ENCODE data around the gene PIP4K2A. TPM values are rescaled to one million over a fixed set of nuclear protein-coding genes. Genes with fewer than 3 reads are reported as not detected.

PIP4K2A gene
- polyA plus RNA-seq, 2 donors, result 4.0 to 6.1 TPM

GRCh38 chr10:22677333-22677732 lies 37.0 kb downstream of the PIP4K2A start:
- H3K4me1 ChIP-seq (ENCODE audit: control insufficient read depth in 2 of 2, insufficient read depth in 2 of 2, low read length in 1 of 2), result no peaks in the 10 kb centered on the region
- H3K4me3 ChIP-seq (ENCODE audit: low read depth in 1 of 2, low read length in 2 of 2), result no peak overlapping the region
- no peaks in the 10 kb centered on the region for H3K9me3 ChIP-seq (ENCODE audit: control insufficient read depth in 2 of 2, insufficient read depth in 1 of 2, low read depth in 1 of 2, low read length in 1 of 2)
- H3K27me3 ChIP-seq (ENCODE audit: control insufficient read depth in 1 of 2, insufficient read depth in 2 of 2, low read length in 2 of 2), result no peaks in the 10 kb centered on the region
- H3K27ac ChIP-seq (ENCODE audit: low read depth in 2 of 2, low read length in 1 of 2), result no peak overlapping the region
- 82 to 93% methylated on average over 5 of the region's 5 CpGs for WGBS, 2 donors
- H3K36me3 ChIP-seq (ENCODE audit: control insufficient read depth in 2 of 2, insufficient read depth in 2 of 2, low read length in 1 of 2), result no peaks in the 10 kb centered on the region

GRCh38 chr10:22676435-22676834 lies 37.9 kb downstream of the PIP4K2A start:
- 96 to 97% methylated on average over 1 of the region's 1 CpG for WGBS, 2 donors
- Histone ChIP-seq H3K9me3 (ENCODE audit: control insufficient read depth in 2 of 2, insufficient read depth in 1 of 2, low read depth in 1 of 2, low read length in 1 of 2) (no peaks in the 10 kb centered on the region), H3K4me1 (ENCODE audit: control insufficient read depth in 2 of 2, insufficient read depth in 2 of 2, low read length in 1 of 2) (no peaks in the 10 kb centered on the region)

DNA sequence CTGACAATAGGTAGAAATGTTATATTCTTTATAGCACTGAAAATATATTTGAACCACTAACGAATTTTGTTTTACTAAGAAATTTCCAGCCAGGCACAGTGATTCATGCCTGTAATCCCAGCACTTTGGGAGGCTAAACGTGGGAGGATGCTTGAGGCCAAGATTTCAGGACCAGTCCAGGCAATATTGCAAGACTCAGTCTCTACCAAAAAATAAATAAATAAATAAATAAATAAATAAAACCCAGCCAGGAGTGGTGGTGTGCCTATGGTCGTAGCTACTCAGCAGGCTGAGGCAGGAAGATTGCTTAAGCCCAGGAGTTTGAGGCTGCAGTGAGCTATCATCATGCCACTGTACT lies 39.8 kb downstream of the PIP4K2A start:
- Histone ChIP-seq H3K4me3 (ENCODE audit: low read depth in 1 of 2, low read length in 2 of 2) (no peak overlapping the region), H3K27me3 (ENCODE audit: control insufficient read depth in 1 of 2, insufficient read depth in 2 of 2, low read length in 2 of 2) (no peaks in the 10 kb centered on the region), H3K9me3 (ENCODE audit: control insufficient read depth in 2 of 2, insufficient read depth in 1 of 2, low read depth in 1 of 2, low read length in 1 of 2) (no peaks in the 10 kb centered on the region), H3K27ac (ENCODE audit: low read depth in 2 of 2, low read length in 1 of 2) (no peak overlapping the region), H3K4me1 (ENCODE audit: control insufficient read depth in 2 of 2, insufficient read depth in 2 of 2, low read length in 1 of 2) (no peaks in the 10 kb centered on the region), H3K36me3 (ENCODE audit: control insufficient read depth in 2 of 2, insufficient read depth in 2 of 2, low read length in 1 of 2) (no peaks in the 10 kb centered on the region)
- 49 to 70% methylated on average over 3 of the region's 3 CpGs for WGBS, 2 donors

More at GRCh38 chr10:22676435-22676834, 37.9 kb downstream of the PIP4K2A start:
- Histone ChIP-seq H3K27ac (ENCODE audit: low read depth in 2 of 2, low read length in 1 of 2) (no peak overlapping the region), H3K27me3 (ENCODE audit: control insufficient read depth in 1 of 2, insufficient read depth in 2 of 2, low read length in 2 of 2) (no peaks in the 10 kb centered on the region), H3K36me3 (ENCODE audit: control insufficient read depth in 2 of 2, insufficient read depth in 2 of 2, low read length in 1 of 2) (no peaks in the 10 kb centered on the region), H3K4me3 (ENCODE audit: low read depth in 1 of 2, low read length in 2 of 2) (no peak overlapping the region)

DNA sequence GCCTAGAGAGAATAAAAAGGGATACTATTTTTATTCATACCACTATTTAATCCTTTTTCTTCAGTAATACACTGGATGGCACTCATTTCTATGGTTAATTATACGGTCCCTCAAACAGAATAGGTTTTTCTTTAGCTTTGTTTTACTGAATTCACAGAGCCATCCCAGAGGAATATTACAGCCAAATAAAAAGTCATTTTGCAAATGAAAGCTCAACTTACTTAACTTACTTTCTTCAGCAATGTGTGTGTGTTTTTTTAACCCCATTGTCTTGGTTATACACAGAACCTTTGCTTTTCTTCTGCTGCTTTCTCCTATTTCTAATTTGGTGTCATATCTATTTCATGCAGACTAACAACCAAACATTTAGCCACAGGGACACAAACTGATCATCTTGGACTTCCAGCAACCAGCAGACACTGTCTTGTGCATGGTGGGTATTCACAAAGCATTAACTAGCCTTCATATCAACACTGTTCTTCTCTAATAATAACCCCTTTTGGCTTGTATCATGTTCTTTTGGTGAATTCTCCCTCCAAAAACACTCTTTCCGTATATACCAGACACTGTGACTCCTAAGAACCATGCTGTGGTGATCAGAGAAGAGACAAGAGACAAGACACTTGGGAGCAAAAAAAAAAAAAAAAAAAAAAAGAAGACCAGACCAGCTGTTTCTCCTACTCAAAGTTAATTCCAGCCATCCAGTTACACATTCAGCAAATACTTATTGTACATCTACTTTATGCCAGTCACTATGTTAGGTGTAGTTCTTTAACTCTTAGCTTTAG lies 40.4 kb downstream of the PIP4K2A start:
- Histone ChIP-seq H3K27ac (ENCODE audit: low read depth in 2 of 2, low read length in 1 of 2) (no peak overlapping the region), H3K4me3 (ENCODE audit: low read depth in 1 of 2, low read length in 2 of 2) (no peak overlapping the region), H3K36me3 (ENCODE audit: control insufficient read depth in 2 of 2, insufficient read depth in 2 of 2, low read length in 1 of 2) (no peaks in the 10 kb centered on the region), H3K27me3 (ENCODE audit: control insufficient read depth in 1 of 2, insufficient read depth in 2 of 2, low read length in 2 of 2) (no peaks in the 10 kb centered on the region), H3K9me3 (ENCODE audit: control insufficient read depth in 2 of 2, insufficient read depth in 1 of 2, low read depth in 1 of 2, low read length in 1 of 2) (no peaks in the 10 kb centered on the region), H3K4me1 (ENCODE audit: control insufficient read depth in 2 of 2, insufficient read depth in 2 of 2, low read length in 1 of 2) (no peaks in the 10 kb centered on the region)
- WGBS, 2 donors, result 79 to 86% methylated on average over 2 of the region's 2 CpGs

DNA sequence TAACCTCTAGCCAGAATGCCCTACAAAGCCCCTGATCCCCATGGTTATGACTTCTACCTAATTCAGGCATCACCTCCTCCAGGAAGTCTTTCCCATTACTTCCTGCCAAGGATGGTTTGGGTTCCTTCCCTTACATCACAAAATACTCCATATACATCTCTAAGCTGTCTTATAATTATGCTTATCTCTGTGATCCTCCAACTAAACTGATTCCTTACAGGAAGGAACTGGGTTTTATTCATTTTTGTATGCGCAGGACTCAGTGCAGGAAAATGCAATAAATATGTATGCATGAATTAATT lies 41.3 kb downstream of the PIP4K2A start:
- 88 to 91% methylated on average over 1 of the region's 1 CpG for WGBS, 2 donors
- no peaks in the 10 kb centered on the region for H3K9me3 ChIP-seq (ENCODE audit: control insufficient read depth in 2 of 2, insufficient read depth in 1 of 2, low read depth in 1 of 2, low read length in 1 of 2)
- no peaks in the 10 kb centered on the region for H3K4me1 ChIP-seq (ENCODE audit: control insufficient read depth in 2 of 2, insufficient read depth in 2 of 2, low read length in 1 of 2)
- no peaks in the 10 kb centered on the region for H3K36me3 ChIP-seq (ENCODE audit: control insufficient read depth in 2 of 2, insufficient read depth in 2 of 2, low read length in 1 of 2)
- no peaks in the 10 kb centered on the region for H3K27me3 ChIP-seq (ENCODE audit: control insufficient read depth in 1 of 2, insufficient read depth in 2 of 2, low read length in 2 of 2)
- H3K27ac ChIP-seq (ENCODE audit: low read depth in 2 of 2, low read length in 1 of 2), result no peak overlapping the region
- H3K4me3 ChIP-seq (ENCODE audit: low read depth in 1 of 2, low read length in 2 of 2), result no peak overlapping the region

DNA sequence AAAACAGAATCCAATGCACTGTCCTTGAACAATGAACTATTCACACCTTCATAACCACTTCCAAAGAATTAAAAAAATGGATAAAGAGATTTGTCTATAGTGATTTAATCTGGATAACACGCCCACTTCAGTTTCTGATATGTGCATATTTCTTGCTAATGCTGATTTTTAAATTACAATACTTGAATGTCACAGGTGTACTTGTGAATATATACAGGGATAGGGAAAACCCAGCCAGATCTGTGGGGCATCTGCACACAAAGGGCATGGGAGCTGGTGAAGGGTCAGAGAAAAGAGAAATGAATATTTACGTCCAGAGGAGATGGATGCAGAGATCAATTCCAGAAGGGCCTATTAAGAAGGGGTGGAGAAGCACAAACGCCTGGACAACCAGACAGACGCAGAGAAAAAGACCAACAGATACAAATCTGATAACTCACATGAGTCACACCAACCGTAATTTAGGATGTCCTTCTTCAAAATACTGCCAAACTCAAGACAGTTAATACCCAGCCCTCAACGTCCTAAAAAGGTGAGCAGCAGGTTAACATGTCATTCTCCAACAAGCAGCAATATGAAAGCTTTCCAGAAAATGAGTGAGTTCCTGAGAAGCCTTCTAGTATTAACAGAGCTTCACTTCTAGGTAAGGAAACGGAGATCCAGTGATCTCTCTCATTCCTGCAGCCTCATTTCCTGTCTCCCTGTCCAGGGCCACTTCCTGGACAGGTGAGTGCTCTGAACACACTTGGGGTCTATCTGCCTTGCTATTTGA lies 41.9 kb downstream of the PIP4K2A start:
- Histone ChIP-seq H3K4me3 (ENCODE audit: low read depth in 1 of 2, low read length in 2 of 2) (no peak overlapping the region), H3K9me3 (ENCODE audit: control insufficient read depth in 2 of 2, insufficient read depth in 1 of 2, low read depth in 1 of 2, low read length in 1 of 2) (no peaks in the 10 kb centered on the region), H3K4me1 (ENCODE audit: control insufficient read depth in 2 of 2, insufficient read depth in 2 of 2, low read length in 1 of 2) (no peaks in the 10 kb centered on the region), H3K27ac (ENCODE audit: low read depth in 2 of 2, low read length in 1 of 2) (no peak overlapping the region), H3K27me3 (ENCODE audit: control insufficient read depth in 1 of 2, insufficient read depth in 2 of 2, low read length in 2 of 2) (no peaks in the 10 kb centered on the region), H3K36me3 (ENCODE audit: control insufficient read depth in 2 of 2, insufficient read depth in 2 of 2, low read length in 1 of 2) (no peaks in the 10 kb centered on the region)
- 69 to 74% methylated on average over 7 of the region's 7 CpGs for WGBS, 2 donors

DNA sequence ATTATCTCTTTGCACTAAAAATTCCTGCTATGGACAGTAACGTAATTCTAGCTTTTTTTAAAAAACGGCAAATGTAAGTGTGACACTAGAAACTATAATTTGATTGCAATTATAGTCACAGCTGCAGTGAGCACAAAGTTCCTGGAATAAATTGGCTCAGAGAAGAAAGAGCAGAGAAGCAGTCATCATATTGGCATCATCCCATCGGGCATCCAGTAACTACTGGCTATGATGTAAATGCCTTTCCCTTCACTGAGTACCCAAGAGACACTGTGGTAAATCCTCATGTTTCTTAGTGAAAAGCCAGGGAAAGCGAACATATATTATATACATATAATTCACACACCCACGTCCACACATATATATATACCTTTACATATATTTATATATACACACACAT lies 43.6 kb downstream of the PIP4K2A start:
- no peaks in the 10 kb centered on the region for H3K9me3 ChIP-seq (ENCODE audit: control insufficient read depth in 2 of 2, insufficient read depth in 1 of 2, low read depth in 1 of 2, low read length in 1 of 2)
- H3K4me1 ChIP-seq (ENCODE audit: control insufficient read depth in 2 of 2, insufficient read depth in 2 of 2, low read length in 1 of 2), result no peaks in the 10 kb centered on the region
- no peak overlapping the region for H3K27ac ChIP-seq (ENCODE audit: low read depth in 2 of 2, low read length in 1 of 2)
- no peaks in the 10 kb centered on the region for H3K36me3 ChIP-seq (ENCODE audit: control insufficient read depth in 2 of 2, insufficient read depth in 2 of 2, low read length in 1 of 2)
- H3K27me3 ChIP-seq (ENCODE audit: control insufficient read depth in 1 of 2, insufficient read depth in 2 of 2, low read length in 2 of 2), result no peaks in the 10 kb centered on the region
- WGBS, 2 donors, result 70 to 78% methylated on average over 5 of the region's 5 CpGs
- no peak overlapping the region for H3K4me3 ChIP-seq (ENCODE audit: low read depth in 1 of 2, low read length in 2 of 2)

DNA sequence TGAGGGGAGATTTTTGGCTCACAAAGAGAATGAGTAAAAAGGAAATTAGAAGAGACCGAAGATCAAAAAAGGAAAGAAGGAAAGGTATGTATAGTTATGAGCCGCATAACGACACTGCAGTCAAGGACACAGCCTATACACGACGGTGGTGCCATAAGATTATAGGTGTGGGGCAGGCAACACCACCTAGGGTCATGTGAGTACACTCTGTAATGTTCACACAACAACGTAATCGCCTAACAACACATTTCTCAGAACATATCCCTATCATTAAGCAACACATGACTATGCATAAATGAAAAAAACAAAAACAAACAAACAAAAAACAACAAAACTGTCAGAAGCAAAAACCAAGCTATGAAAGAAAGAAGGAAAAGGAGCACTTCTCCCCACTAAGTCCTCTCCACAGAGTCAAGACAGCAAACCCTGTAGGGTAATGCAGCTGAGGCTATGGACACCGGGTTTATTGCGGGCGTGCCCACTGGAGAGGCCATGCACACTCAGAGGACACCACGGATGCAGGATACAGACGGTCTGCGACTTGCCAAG lies 45.1 kb downstream of the PIP4K2A start:
- WGBS, 2 donors, result 85 to 89% methylated on average over 13 of the region's 13 CpGs
- H3K4me3 ChIP-seq (ENCODE audit: low read depth in 1 of 2, low read length in 2 of 2), result no peak overlapping the region
- H3K9me3 ChIP-seq (ENCODE audit: control insufficient read depth in 2 of 2, insufficient read depth in 1 of 2, low read depth in 1 of 2, low read length in 1 of 2), result no peaks in the 10 kb centered on the region
- no peaks in the 10 kb centered on the region for H3K36me3 ChIP-seq (ENCODE audit: control insufficient read depth in 2 of 2, insufficient read depth in 2 of 2, low read length in 1 of 2)
- no peaks in the 10 kb centered on the region for H3K4me1 ChIP-seq (ENCODE audit: control insufficient read depth in 2 of 2, insufficient read depth in 2 of 2, low read length in 1 of 2)
- H3K27ac ChIP-seq (ENCODE audit: low read depth in 2 of 2, low read length in 1 of 2), result no peak overlapping the region
- no peaks in the 10 kb centered on the region for H3K27me3 ChIP-seq (ENCODE audit: control insufficient read depth in 1 of 2, insufficient read depth in 2 of 2, low read length in 2 of 2)

- no peak overlapping the region for H3K27ac ChIP-seq (ENCODE audit: low read depth in 2 of 2, low read length in 1 of 2)
- no peak overlapping the region for H3K4me3 ChIP-seq (ENCODE audit: low read depth in 1 of 2, low read length in 2 of 2)
- peaks cover 0 to 2% of the 10 kb centered on the region in 2 donors for H3K4me1 ChIP-seq (ENCODE audit: control insufficient read depth in 2 of 2, insufficient read depth in 2 of 2, low read length in 1 of 2)
- peaks cover 0 to 2% of the 10 kb centered on the region in 2 donors for H3K36me3 ChIP-seq (ENCODE audit: control insufficient read depth in 2 of 2, insufficient read depth in 2 of 2, low read length in 1 of 2)
- no peaks in the 10 kb centered on the region for H3K27me3 ChIP-seq (ENCODE audit: control insufficient read depth in 1 of 2, insufficient read depth in 2 of 2, low read length in 2 of 2)
- WGBS, 2 donors, result 64 to 65% methylated on average over 2 of the region's 2 CpGs
- H3K9me3 ChIP-seq (ENCODE audit: control insufficient read depth in 2 of 2, insufficient read depth in 1 of 2, low read depth in 1 of 2, low read length in 1 of 2), result no peaks in the 10 kb centered on the region
These were observed 47.3 kb downstream of the PIP4K2A start for GRCh38 chr10:22667093-22667480.

All from esophagus (tissue), 2 donors.